Activated CD4-positive, alpha-beta memory T cell treated with anti-CD3 and anti-CD28 coated beads, Interleukin-2, amount 10 ng/mL, durations not matched to agents 7 days and 5 days (primary cell): ENCODE measurements around the gene HSPB9. TPM values are rescaled to one million over a fixed set of nuclear protein-coding genes. Genes with fewer than 3 reads are reported as not detected.

ENCODE experiments used
- CTCF ChIA-PET: fragments of 350-600 bp; sonication (Branson Sonifier 250); formaldehyde crosslinking; loops from one replicate; lab custom pipeline; 2021; ENCODE audit warnings: antibody characterized with exemption, inconsistent platforms; lab: Charles Lee
- POLR2A ChIA-PET: fragments of 350-600 bp; sonication (Branson Sonifier 250); formaldehyde crosslinking; loops from one replicate; lab custom pipeline; 2021; ENCODE audit warnings: antibody characterized with exemption; lab: Charles Lee
- DNase-seq: peaks from one replicate; pipeline ENCODE4 v3.0.0-alpha.2; 2020
- H3K27ac Mint-ChIP-seq: one replicate; pipeline ENCODE4 v1.8.0; 2021; ENCODE audit warnings: mild to moderate bottlenecking, mixed read lengths
- H3K27me3 Mint-ChIP-seq: one replicate; pipeline ENCODE4 v1.8.0; 2021; ENCODE audit warnings: mixed read lengths
- H3K36me3 Mint-ChIP-seq: one replicate; pipeline ENCODE4 v1.8.0; 2021; ENCODE audit warnings: low read depth, mixed read lengths
- H3K4me1 Mint-ChIP-seq: one replicate; pipeline ENCODE4 v1.8.0; 2021; ENCODE audit warnings: mixed read lengths
- H3K4me3 Mint-ChIP-seq: one replicate; pipeline ENCODE4 v1.8.0; 2021; ENCODE audit warnings: mild to moderate bottlenecking, mixed read lengths
- H3K9me3 Mint-ChIP-seq: one replicate; pipeline ENCODE4 v1.8.0; 2021; ENCODE audit warnings: mixed read lengths
- total RNA-seq, 2 experiments: library from RNA; stranded (reverse); gene quantifications; one replicate each; pipeline ENCODE4 v1.2.3, GENCODE V29; 2021

Gene HSPB9
- total RNA-seq, 2 experiments from 2014 or later = 0.18 TPM; not detected in 1

GRCh38 chr17:42114118-42114517, 8.5 kb upstream of the HSPB9 start:
- H3K9me3 Mint-ChIP-seq = no peaks in the 10 kb centered on the region
- peaks cover 42% of the 10 kb centered on the region for H3K36me3 Mint-ChIP-seq
- peaks cover 68% of the 10 kb centered on the region for H3K4me1 Mint-ChIP-seq
- CTCF ChIA-PET = interaction anchor here (1.0 to 6.1 kb wide), 7 partner anchors 13 to 150 kb away, joined by 3 to 70 read pairs (median 14); partner anchors contain the start of genes DNAJC7, KCNH4 and NKIRAS2
- DNase-seq = no peak
- no peaks in the 10 kb centered on the region for H3K27me3 Mint-ChIP-seq
- no peak overlapping the region for H3K4me3 Mint-ChIP-seq
- peak overlapping the region; percentile 56 for H3K27ac Mint-ChIP-seq
- POLR2A ChIA-PET = interaction anchor here (0.9 to 11.7 kb wide), 7 partner anchors 22 to 196 kb away, joined by 3 to 237 read pairs (median 12); partner anchors contain the start of genes ACLY, CNP, DNAJC7 and NKIRAS2

GRCh38 chr17:42116705-42117396, 5.8 kb upstream of the HSPB9 start:
- H3K27me3 Mint-ChIP-seq = no peaks in the 10 kb centered on the region
- peak overlapping the region; percentile 61 for H3K27ac Mint-ChIP-seq
- POLR2A ChIA-PET = interaction anchor here (1.1 to 11.7 kb wide), 6 partner anchors 17 to 151 kb away, joined by 3 to 237 read pairs (median 22); partner anchors contain the start of genes CNP, DNAJC7 and NKIRAS2
- peak; percentile 89 for DNase-seq
- H3K4me1 Mint-ChIP-seq = peaks cover 64% of the 10 kb centered on the region
- H3K9me3 Mint-ChIP-seq = no peaks in the 10 kb centered on the region
- CTCF ChIA-PET = interaction anchor here (1.1 to 4.5 kb wide), 6 partner anchors 13 to 96 kb away, joined by 3 to 32 read pairs (median 4); no protein-coding TSS in a partner anchor
- peaks cover 23% of the 10 kb centered on the region for H3K36me3 Mint-ChIP-seq
- no peak overlapping the region for H3K4me3 Mint-ChIP-seq

GRCh38 chr17:42117397-42118125, 5.0 kb upstream of the HSPB9 start:
- CTCF ChIA-PET = interaction anchor here (0.6 to 4.5 kb wide), 11 partner anchors 13 to 185 kb away, joined by 3 to 32 read pairs (median 4); partner anchors contain the start of gene NKIRAS2
- Mint-ChIP-seq H3K4me1 (peaks cover 61% of the 10 kb centered on the region), H3K36me3 (peaks cover 19% of the 10 kb centered on the region), H3K4me3 (no peak overlapping the region), H3K27ac (peak overlapping the region; percentile 61), H3K27me3 (no peaks in the 10 kb centered on the region), H3K9me3 (no peaks in the 10 kb centered on the region)
- POLR2A ChIA-PET = interaction anchor here (0.6 to 5.4 kb wide), 7 partner anchors 16 to 152 kb away, joined by 3 to 41 read pairs (median 3); partner anchors contain the start of gene DNAJC7
- no peak for DNase-seq

GRCh38 chr17:42118126-42118510, 4.5 kb upstream of the HSPB9 start:
- POLR2A ChIA-PET = interaction anchor here (0.6 to 5.4 kb wide), 7 partner anchors 15 to 152 kb away, joined by 3 to 41 read pairs (median 3); partner anchors contain the start of gene DNAJC7

GRCh38 chr17:42118545-42118944, 4.1 kb upstream of the HSPB9 start:
- H3K36me3 Mint-ChIP-seq = peaks cover 22% of the 10 kb centered on the region
- DNase-seq = peak; percentile 57

More at GRCh38 chr17:42118126-42118510, 4.5 kb upstream of the HSPB9 start:
- no peak for DNase-seq
- no peak overlapping the region for H3K4me3 Mint-ChIP-seq
- CTCF ChIA-PET = interaction anchor here (0.6 to 4.5 kb wide), 14 partner anchors 10 to 184 kb away, joined by 3 to 32 read pairs (median 4); partner anchors contain the start of genes KCNH4 and NKIRAS2
- H3K27me3 Mint-ChIP-seq = no peaks in the 10 kb centered on the region
- H3K9me3 Mint-ChIP-seq = no peaks in the 10 kb centered on the region
- peak overlapping the region; percentile 34 for H3K27ac Mint-ChIP-seq
- peaks cover 20% of the 10 kb centered on the region for H3K36me3 Mint-ChIP-seq
- peaks cover 57% of the 10 kb centered on the region for H3K4me1 Mint-ChIP-seq

GRCh38 chr17:42119301-42119700, 3.3 kb upstream of the HSPB9 start:
- Mint-ChIP-seq H3K27me3 (no peaks in the 10 kb centered on the region), H3K36me3 (peaks cover 22% of the 10 kb centered on the region), H3K4me1 (peaks cover 49% of the 10 kb centered on the region), H3K4me3 (no peak overlapping the region), H3K27ac (no peak overlapping the region), H3K9me3 (no peaks in the 10 kb centered on the region)
- ChIA-PET CTCF (interaction anchor here (0.8 to 4.5 kb wide), 11 partner anchors 11 to 157 kb away, joined by 3 to 32 read pairs (median 4); partner anchors contain the start of genes GHDC, KCNH4 and NKIRAS2), POLR2A (interaction anchor here (1.2 to 5.4 kb wide), 5 partner anchors 8 to 102 kb away, joined by 3 to 47 read pairs (median 8); partner anchors contain the start of genes DHX58, DNAJC7, GHDC and NKIRAS2)
- no peak for DNase-seq

More at GRCh38 chr17:42118545-42118944, 4.1 kb upstream of the HSPB9 start:
- Mint-ChIP-seq H3K4me1 (peaks cover 54% of the 10 kb centered on the region), H3K27ac (peak overlapping the region; percentile 34), H3K9me3 (no peaks in the 10 kb centered on the region), H3K27me3 (no peaks in the 10 kb centered on the region), H3K4me3 (no peak overlapping the region)
- CTCF ChIA-PET = interaction anchor here (0.6 to 4.5 kb wide), 14 partner anchors 10 to 184 kb away, joined by 3 to 32 read pairs (median 4); partner anchors contain the start of genes GHDC, KCNH4 and NKIRAS2
- POLR2A ChIA-PET = interaction anchor here (1.0 to 5.4 kb wide), 5 partner anchors 35 to 153 kb away, joined by 3 to 41 read pairs (median 4); partner anchors contain the start of genes DNAJC7 and NKIRAS2

GRCh38 chr17:42120161-42120769, 2.3 kb upstream of the HSPB9 start:
- ChIA-PET CTCF (interaction anchor here (0.6 to 4.5 kb wide), 9 partner anchors 12 to 286 kb away, joined by 3 to 32 read pairs (median 4); partner anchors contain the start of gene KCNH4), POLR2A (interaction anchor here (0.7 to 5.4 kb wide), 18 partner anchors 9 to 268 kb away, joined by 3 to 47 read pairs (median 5); partner anchors contain the start of genes CNP, DHX58, DNAJC7 and GHDC)
- no peak for DNase-seq
- H3K4me1 Mint-ChIP-seq = peaks cover 42% of the 10 kb centered on the region
- peaks cover 24% of the 10 kb centered on the region for H3K36me3 Mint-ChIP-seq
- peak overlapping the region; percentile 54 for H3K27ac Mint-ChIP-seq
- H3K9me3 Mint-ChIP-seq = no peaks in the 10 kb centered on the region
- H3K4me3 Mint-ChIP-seq = peak overlapping the region; percentile 61
- H3K27me3 Mint-ChIP-seq = no peaks in the 10 kb centered on the region

- H3K4me3 Mint-ChIP-seq = peak within 1 kb of the TSS; percentile 61
- DNase-seq = peak; percentile 80
- ChIA-PET CTCF (interaction anchor here (0.6 to 4.5 kb wide), 6 partner anchors 12 to 285 kb away, joined by 3 to 32 read pairs (median 4); no protein-coding TSS in a partner anchor), POLR2A (interaction anchor here (0.7 to 5.4 kb wide), 18 partner anchors 9 to 268 kb away, joined by 3 to 47 read pairs (median 5); partner anchors contain the start of genes CNP, DHX58, DNAJC7 and KCNH4)
- no peaks in the 10 kb centered on the region for H3K9me3 Mint-ChIP-seq
- H3K4me1 Mint-ChIP-seq = peaks cover 37% of the 10 kb centered on the region
- peak within 1 kb of the TSS; percentile 54 for H3K27ac Mint-ChIP-seq
- H3K36me3 Mint-ChIP-seq = peaks cover 28% of the 10 kb centered on the region
- no peaks in the 10 kb centered on the region for H3K27me3 Mint-ChIP-seq
Measured at GRCh38 chr17:42120770-42121769, 1.5 kb upstream of the HSPB9 start, which contains the start of gene KAT2A. TSS of gene KAT2A (minus strand) at chr17:42121367. CDS start at chr17:42121304, 63 bp downstream.

GRCh38 chr17:42124256-42124655, 1.7 kb downstream of the HSPB9 start:
- H3K9me3 Mint-ChIP-seq = no peaks in the 10 kb centered on the region
- POLR2A ChIA-PET = interaction anchor here (1.2 kb wide), 1 partner anchor 12 kb away, joined by 3 read pairs; the partner anchor contains the start of gene DHX58
- peaks cover 47% of the 10 kb centered on the region for H3K36me3 Mint-ChIP-seq
- peaks cover 17% of the 10 kb centered on the region for H3K4me1 Mint-ChIP-seq
- no peak for DNase-seq
- H3K27me3 Mint-ChIP-seq = no peaks in the 10 kb centered on the region
- H3K4me3 Mint-ChIP-seq = no peak overlapping the region
- no peak overlapping the region for H3K27ac Mint-ChIP-seq
- CTCF ChIA-PET = interaction anchor here (0.7 to 0.8 kb wide), 3 partner anchors 23 to 849 kb away, joined by 3 to 4 read pairs (median 3); no protein-coding TSS in a partner anchor

GRCh38 chr17:42125565-42125964, 3.0 kb downstream of the HSPB9 start:
- peaks cover 59% of the 10 kb centered on the region for H3K36me3 Mint-ChIP-seq
- ChIA-PET POLR2A (interaction anchor here (0.5 kb wide), 1 partner anchor 189 kb away, joined by 3 read pairs; no protein-coding TSS in a partner anchor), CTCF (no interaction called here)
- no peak overlapping the region for H3K4me3 Mint-ChIP-seq
- H3K4me1 Mint-ChIP-seq = peaks cover 9% of the 10 kb centered on the region
- DNase-seq = no peak
- no peaks in the 10 kb centered on the region for H3K27me3 Mint-ChIP-seq
- H3K9me3 Mint-ChIP-seq = no peaks in the 10 kb centered on the region
- no peak overlapping the region for H3K27ac Mint-ChIP-seq
